CD8-positive, alpha-beta memory T cell (primary cell): ENCODE results near the gene SGMS1. TPM values are rescaled to one million over a fixed set of nuclear protein-coding genes. Genes with fewer than 3 reads are reported as not detected.

Experiments used
- CTCF ChIA-PET: fragments of 350-600 bp; sonication (Branson Sonifier 250); formaldehyde crosslinking; loops from one replicate; lab custom pipeline; 2021; ENCODE audit warnings: antibody characterized with exemption; lab: Charles Lee
- POLR2A ChIA-PET: fragments of 350-600 bp; sonication (Branson Sonifier 250); formaldehyde crosslinking; loops from one replicate; lab custom pipeline; 2021; ENCODE audit warnings: antibody characterized with exemption; lab: Charles Lee
- DNase-seq, 5 donors: peaks; one replicate each; pipeline versions ENCODE4 v3.0.0 to v3.0.0-alpha.2; 2020 to 2022; ENCODE audit warnings: mixed read lengths in 1 of 5
- H3K27ac ChIP-seq: one replicate; pipeline ENCODE4 v1.7.0; 2013; ENCODE audit warnings: low read depth, mild to moderate bottlenecking, low read length, moderate library complexity
- H3K27me3 ChIP-seq: 2 replicates; pipeline ENCODE4 v1.7.0; 2013; ENCODE audit warnings: low read length, mild to moderate bottlenecking; ENCODE audit not compliant: insufficient read depth, poor library complexity, severe bottlenecking
- H3K36me3 ChIP-seq: 2 replicates; pipeline ENCODE4 v1.7.0; 2013; ENCODE audit warnings: mild to moderate bottlenecking, low read length, moderate library complexity; ENCODE audit not compliant: insufficient read depth
- H3K4me1 ChIP-seq: 2 replicates; pipeline ENCODE4 v1.7.0; 2013; ENCODE audit warnings: mild to moderate bottlenecking, low read length, moderate library complexity; ENCODE audit not compliant: insufficient read depth
- H3K4me3 ChIP-seq: 2 replicates; pipeline ENCODE4 v1.7.0; 2013; ENCODE audit warnings: mild to moderate bottlenecking, low read length
- H3K9me3 ChIP-seq: 2 replicates; pipeline ENCODE4 v1.7.0; 2013; ENCODE audit warnings: mild to moderate bottlenecking, low read length
- H3K27ac Mint-ChIP-seq, 8 donors: one replicate each; pipeline ENCODE4 v1.8.0; 2020 to 2021; ENCODE audit warnings: mixed read lengths in 8 of 8, mild to moderate bottlenecking in 6 of 8, inconsistent platforms in 3 of 8, moderate library complexity in 3 of 8
- H3K27me3 Mint-ChIP-seq, 2 donors: one replicate each; pipeline ENCODE4 v1.8.0; 2020 to 2021; ENCODE audit warnings: mixed read lengths in 2 of 2, mild to moderate bottlenecking in 1 of 2, moderate library complexity in 1 of 2
- H3K36me3 Mint-ChIP-seq, 3 donors: one replicate each; pipeline ENCODE4 v1.8.0; 2020 to 2021; ENCODE audit warnings: mixed read lengths in 3 of 3, inconsistent platforms in 1 of 3, mild to moderate bottlenecking in 1 of 3
- H3K4me1 Mint-ChIP-seq, 3 donors: one replicate each; pipeline ENCODE4 v1.8.0; 2020 to 2021; ENCODE audit warnings: mixed read lengths in 3 of 3, inconsistent platforms in 1 of 3, mild to moderate bottlenecking in 1 of 3
- H3K4me3 Mint-ChIP-seq, 7 donors: one replicate each; pipeline ENCODE4 v1.8.0; 2020 to 2021; ENCODE audit warnings: mixed read lengths in 7 of 7, mild to moderate bottlenecking in 6 of 7, moderate library complexity in 4 of 7, inconsistent platforms in 2 of 7
- H3K9me3 Mint-ChIP-seq, 5 donors: one replicate each; pipeline ENCODE4 v1.8.0; 2020 to 2022; ENCODE audit warnings: mixed read lengths in 5 of 5, mild to moderate bottlenecking in 3 of 5, moderate library complexity in 2 of 5, inconsistent platforms in 1 of 5
- polyA plus RNA-seq: library from polyadenylated mRNA; unstranded; fragments of 300-500 nt; fragmentation: Illumina TruSeq; gene quantifications from one replicate; pipeline ENCODE4 v1.2.3, GENCODE V29; 2021
- total RNA-seq, 2 experiments: library from RNA; stranded (reverse); gene quantifications; one replicate each; pipeline ENCODE4 v1.2.3, GENCODE V29; 2021

SGMS1 gene
- total and polyA plus RNA-seq, 3 experiments from 2014 or later, result 11.3 to 14.5 (median 13.5) TPM

DNA sequence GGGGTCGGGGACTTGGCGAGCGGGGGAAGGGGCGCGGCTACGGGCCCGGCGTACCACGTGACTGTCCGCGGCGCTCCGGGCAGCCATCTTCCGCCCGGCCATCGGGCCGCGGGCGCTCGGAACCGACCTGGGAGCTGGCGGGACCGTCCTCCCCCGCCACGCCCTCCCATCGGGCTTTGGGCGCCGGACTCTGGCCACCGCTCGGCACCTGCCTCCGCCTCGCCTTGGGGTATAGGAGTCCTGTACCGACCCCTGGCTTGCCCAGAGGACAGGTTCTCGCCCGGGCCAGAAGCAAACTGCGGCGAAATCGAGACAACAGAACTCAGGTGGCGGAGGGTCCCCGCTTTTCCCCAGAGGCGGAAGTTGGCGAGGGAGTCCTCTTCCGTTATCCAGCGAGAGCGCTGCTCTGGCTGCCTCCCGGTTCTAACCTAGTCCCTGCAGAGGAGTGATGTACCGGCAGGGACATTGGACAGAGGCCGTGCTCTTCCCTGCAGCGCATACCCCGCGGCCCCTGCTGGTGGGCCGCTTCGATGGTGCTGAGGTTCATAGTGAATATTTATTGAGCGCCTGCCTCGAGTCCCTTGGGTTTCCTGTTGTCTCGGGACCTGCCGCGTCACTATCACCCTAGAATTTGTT lies 1.2 kb upstream of the SGMS1 start:
- H3K36me3 ChIP-seq, result no peaks in the 10 kb centered on the region
- Mint-ChIP-seq H3K4me1 (peaks cover 30 to 34% (median 30%) of the 10 kb centered on the region in 3 donors), H3K27ac (peak overlapping the region; percentile 93 to 100 (median 97)), H3K27me3 (peaks cover 0 to 5% of the 10 kb centered on the region in 2 donors), H3K36me3 (peaks cover 0 to 20% (median 1%) of the 10 kb centered on the region in 3 donors), H3K4me3 (peak overlapping the region; percentile 90 to 98 (median 94)), H3K9me3 (no peaks in the 10 kb centered on the region)
- peak overlapping the region; percentile 100 for H3K27ac ChIP-seq
- H3K4me1 ChIP-seq, result peaks cover 26% of the 10 kb centered on the region
- no peaks in the 10 kb centered on the region for H3K27me3 ChIP-seq
- DNase-seq, result peak; percentile 53 to 80 (median 68)
- CTCF ChIA-PET, result interaction anchor here (0.7 to 3.3 kb wide), 10 partner anchors 11 to 257 kb away, joined by 3 to 22 read pairs (median 4); no protein-coding TSS in a partner anchor
- H3K9me3 ChIP-seq, result no peaks in the 10 kb centered on the region
- H3K4me3 ChIP-seq, result peak overlapping the region; percentile 99
- POLR2A ChIA-PET, result interaction anchor here (0.5 to 5.7 kb wide), 6 partner anchors 11 to 261 kb away, joined by 3 to 53 read pairs (median 5); no protein-coding TSS in a partner anchor

DNA sequence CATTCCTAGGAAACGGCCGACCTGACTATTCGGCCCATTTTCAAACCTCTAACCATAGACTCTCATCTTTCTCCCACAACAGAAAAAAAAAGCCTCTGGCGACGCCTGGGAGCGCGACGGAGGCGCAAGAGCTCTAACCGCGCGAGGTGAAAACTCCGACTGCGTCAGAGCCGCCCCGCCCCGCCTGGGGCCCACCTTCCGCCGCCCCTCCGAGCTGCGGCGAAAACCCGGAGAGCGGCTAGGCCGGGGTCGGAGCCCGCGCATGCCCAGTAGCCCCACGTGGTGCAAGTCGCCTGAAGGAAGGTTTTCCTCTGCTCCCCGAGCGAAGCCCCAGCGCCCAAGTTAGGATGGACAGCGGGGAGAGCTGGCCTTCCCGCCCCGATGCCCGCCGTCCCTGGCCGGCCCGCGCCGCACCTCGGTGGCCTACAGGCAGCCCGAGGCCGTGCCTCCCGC lies 683 bp upstream of the SGMS1 start:
- peak; percentile 92 to 97 (median 96) for DNase-seq
- Mint-ChIP-seq H3K4me1 (peaks cover 36 to 39% (median 36%) of the 10 kb centered on the region in 3 donors), H3K27me3 (peaks cover 0 to 5% of the 10 kb centered on the region in 2 donors), H3K9me3 (no peaks in the 10 kb centered on the region), H3K4me3 (peak overlapping the region; percentile 95 to 99 (median 96)), H3K27ac (peak overlapping the region; percentile 96 to 100 (median 98)), H3K36me3 (peaks cover 0 to 20% (median 0%) of the 10 kb centered on the region in 3 donors)
- ChIA-PET CTCF (interaction anchor here (0.7 to 3.3 kb wide), 10 partner anchors 11 to 257 kb away, joined by 3 to 22 read pairs (median 4); no protein-coding TSS in a partner anchor), POLR2A (interaction anchor here (0.7 to 5.7 kb wide), 6 partner anchors 12 to 112 kb away, joined by 3 to 53 read pairs (median 5); no protein-coding TSS in a partner anchor)
- Histone ChIP-seq H3K36me3 (no peaks in the 10 kb centered on the region), H3K9me3 (no peaks in the 10 kb centered on the region), H3K4me1 (peaks cover 31% of the 10 kb centered on the region), H3K4me3 (peak overlapping the region; percentile 99), H3K27ac (peak overlapping the region; percentile 100), H3K27me3 (no peaks in the 10 kb centered on the region)

DNA sequence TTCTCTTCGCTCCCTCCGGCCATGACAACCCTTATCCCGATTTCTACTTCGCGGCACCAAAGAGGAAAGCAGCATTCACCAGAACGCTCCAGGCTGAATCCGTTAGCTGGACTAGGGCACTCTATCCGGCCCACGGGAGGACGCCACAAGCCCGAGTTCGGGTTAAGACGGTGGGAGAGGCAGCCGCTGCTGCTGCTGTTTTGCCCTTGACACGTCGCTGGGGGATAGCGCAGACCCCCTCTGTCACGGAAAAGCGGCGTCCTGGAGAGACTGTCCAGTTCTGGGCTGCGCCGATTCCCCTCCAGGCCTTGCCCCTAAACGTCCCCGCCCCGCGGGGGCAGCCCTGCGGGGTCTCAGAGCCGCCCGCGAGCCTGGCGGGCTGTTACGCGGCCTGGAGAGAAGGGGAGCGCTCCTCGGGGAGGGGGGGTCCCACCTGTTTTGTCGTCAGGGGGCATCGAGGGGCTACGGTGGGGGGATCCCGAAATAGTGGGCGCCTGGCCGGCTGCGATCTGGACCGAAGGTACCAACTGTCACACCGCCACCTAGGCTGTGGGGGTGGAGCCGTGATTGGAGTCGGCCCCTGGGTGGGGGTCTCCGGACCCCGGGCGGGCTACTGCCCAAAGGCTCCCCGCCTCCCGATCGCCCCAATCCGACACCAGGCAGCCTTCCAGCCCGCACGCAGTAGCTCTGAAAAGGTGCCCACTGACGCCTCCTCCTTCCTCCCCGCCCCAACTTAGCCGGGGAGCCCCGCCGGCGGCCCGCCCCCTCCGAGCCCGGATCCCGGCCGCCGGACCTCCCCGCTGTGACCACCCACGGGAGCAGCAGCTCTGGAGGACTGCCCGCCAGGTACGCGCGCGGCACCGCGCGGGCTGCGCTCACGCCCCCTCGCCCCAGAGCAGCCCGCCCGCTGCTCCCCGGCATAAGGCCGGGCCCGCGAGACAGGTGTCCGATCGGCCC lies 772 bp downstream of the SGMS1 start:
- ChIA-PET CTCF (interaction anchor here (0.9 to 3.3 kb wide), 14 partner anchors 10 to 162 kb away, joined by 3 to 22 read pairs (median 4); no protein-coding TSS in a partner anchor), POLR2A (interaction anchor here (0.5 to 5.7 kb wide), 9 partner anchors 13 to 207 kb away, joined by 3 to 53 read pairs (median 4); partner anchors contain the start of gene ASAH2B)
- H3K9me3 Mint-ChIP-seq, result no peaks in the 10 kb centered on the region
- peak overlapping the region; percentile 95 to 99 (median 96) for H3K4me3 Mint-ChIP-seq
- H3K27ac Mint-ChIP-seq, result peak overlapping the region; percentile 95 to 100 (median 98)
- Histone ChIP-seq H3K4me3 (peak overlapping the region; percentile 99), H3K27me3 (no peaks in the 10 kb centered on the region), H3K36me3 (no peaks in the 10 kb centered on the region), H3K4me1 (peaks cover 46% of the 10 kb centered on the region), H3K9me3 (no peaks in the 10 kb centered on the region), H3K27ac (peak overlapping the region; percentile 100)
- DNase-seq, result peak; percentile 50 to 73 (median 57)
- peaks cover 0 to 20% (median 0%) of the 10 kb centered on the region in 3 donors for H3K36me3 Mint-ChIP-seq
- H3K4me1 Mint-ChIP-seq, result peaks cover 49 to 54% (median 50%) of the 10 kb centered on the region in 3 donors
- H3K27me3 Mint-ChIP-seq, result peaks cover 0 to 5% of the 10 kb centered on the region in 2 donors

DNA sequence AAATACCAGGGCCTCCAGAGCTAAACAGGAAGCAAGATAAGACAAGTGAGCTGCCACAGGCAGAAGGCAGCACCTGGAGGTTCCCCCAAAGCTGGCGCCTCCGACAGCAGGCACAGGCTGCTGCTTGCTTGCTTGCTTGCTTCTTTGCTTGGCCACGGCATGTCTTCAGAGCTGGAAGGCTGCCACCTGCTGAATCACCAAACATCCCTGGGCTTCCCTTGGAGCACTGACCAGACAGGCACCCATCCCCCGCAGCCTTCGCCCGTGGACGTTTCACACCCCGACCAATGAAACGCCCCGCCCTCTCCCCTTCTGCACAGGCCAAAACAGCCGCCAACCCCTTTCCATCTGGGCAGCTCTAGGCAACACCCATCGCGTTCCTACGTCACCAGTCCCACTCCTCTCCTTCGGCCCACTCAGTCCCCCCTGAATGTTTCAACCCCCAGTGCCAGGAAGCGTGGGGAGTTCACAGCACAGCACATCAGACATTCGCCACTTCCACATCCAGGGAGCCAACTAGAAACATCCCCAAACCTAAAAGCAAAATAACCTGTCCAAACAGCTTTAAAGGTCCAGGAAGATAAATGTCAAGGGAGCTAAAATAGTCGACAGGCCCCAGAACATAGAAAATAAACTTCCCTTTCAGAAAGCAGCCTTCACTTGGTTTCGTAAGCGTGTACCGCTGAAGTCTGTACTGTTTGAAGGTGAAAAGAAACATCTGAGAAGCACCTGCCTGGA lies 1.6 kb downstream of the SGMS1 start:
- Histone ChIP-seq H3K27ac (peak overlapping the region; percentile 100), H3K36me3 (no peaks in the 10 kb centered on the region), H3K27me3 (no peaks in the 10 kb centered on the region), H3K9me3 (no peaks in the 10 kb centered on the region), H3K4me1 (peaks cover 48% of the 10 kb centered on the region), H3K4me3 (peak overlapping the region; percentile 99)
- POLR2A ChIA-PET, result interaction anchor here (0.6 to 5.7 kb wide), 8 partner anchors 14 to 206 kb away, joined by 3 to 53 read pairs (median 3); no protein-coding TSS in a partner anchor
- H3K27ac Mint-ChIP-seq, result peak overlapping the region; percentile 95 to 100 (median 98)
- peaks cover 0 to 5% of the 10 kb centered on the region in 2 donors for H3K27me3 Mint-ChIP-seq
- peaks cover 50 to 59% (median 56%) of the 10 kb centered on the region in 3 donors for H3K4me1 Mint-ChIP-seq
- peak; percentile 46 to 80 (median 62) for DNase-seq
- peaks cover 0 to 20% (median 0%) of the 10 kb centered on the region in 3 donors for H3K36me3 Mint-ChIP-seq
- CTCF ChIA-PET, result interaction anchor here (0.8 to 2.9 kb wide), 16 partner anchors 9 to 306 kb away, joined by 3 to 13 read pairs (median 4); no protein-coding TSS in a partner anchor
- H3K4me3 Mint-ChIP-seq, result peak overlapping the region; percentile 95 to 99 (median 96)
- no peaks in the 10 kb centered on the region for H3K9me3 Mint-ChIP-seq

DNA sequence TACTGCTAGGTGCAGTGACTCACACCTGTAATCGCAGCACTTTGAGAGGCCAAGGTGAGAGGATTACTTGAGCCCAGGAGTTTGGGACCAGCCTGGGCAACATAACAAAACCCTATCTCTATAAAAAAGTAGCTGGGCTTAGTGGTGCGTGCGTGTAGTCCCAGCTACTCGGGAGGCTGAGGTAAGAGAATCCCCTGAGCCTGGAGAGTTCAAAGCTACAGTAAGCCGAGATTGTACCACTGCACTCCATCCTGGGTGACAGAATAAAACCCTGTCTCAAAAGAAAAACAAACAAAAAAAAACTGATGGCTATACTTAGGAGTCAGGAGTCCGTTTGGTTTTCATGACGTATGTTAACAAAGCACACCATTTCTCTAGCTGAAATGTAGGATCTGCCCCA lies 2.9 kb downstream of the SGMS1 start:
- H3K4me3 Mint-ChIP-seq, result peak overlapping the region in 3 of 7 donors; percentile 20 to 95 (median 35)
- peaks cover 0 to 20% (median 0%) of the 10 kb centered on the region in 3 donors for H3K36me3 Mint-ChIP-seq
- CTCF ChIA-PET, result interaction anchor here (1.3 to 2.9 kb wide), 4 partner anchors 16 to 68 kb away, joined by 4 to 12 read pairs (median 8); no protein-coding TSS in a partner anchor
- Histone ChIP-seq H3K4me3 (no peak overlapping the region), H3K36me3 (no peaks in the 10 kb centered on the region), H3K27me3 (no peaks in the 10 kb centered on the region), H3K9me3 (no peaks in the 10 kb centered on the region), H3K27ac (no peak overlapping the region), H3K4me1 (peaks cover 46% of the 10 kb centered on the region)
- H3K27me3 Mint-ChIP-seq, result peaks cover 0 to 5% of the 10 kb centered on the region in 2 donors
- no peak for DNase-seq
- POLR2A ChIA-PET, result interaction anchor here (2.0 to 5.7 kb wide), 3 partner anchors 16 to 39 kb away, joined by 8 to 53 read pairs (median 11); no protein-coding TSS in a partner anchor
- H3K9me3 Mint-ChIP-seq, result no peaks in the 10 kb centered on the region
- H3K4me1 Mint-ChIP-seq, result peaks cover 49 to 62% (median 61%) of the 10 kb centered on the region in 3 donors
- peak overlapping the region in 5 of 8 donors; percentile 41 to 100 (median 66) for H3K27ac Mint-ChIP-seq

DNA sequence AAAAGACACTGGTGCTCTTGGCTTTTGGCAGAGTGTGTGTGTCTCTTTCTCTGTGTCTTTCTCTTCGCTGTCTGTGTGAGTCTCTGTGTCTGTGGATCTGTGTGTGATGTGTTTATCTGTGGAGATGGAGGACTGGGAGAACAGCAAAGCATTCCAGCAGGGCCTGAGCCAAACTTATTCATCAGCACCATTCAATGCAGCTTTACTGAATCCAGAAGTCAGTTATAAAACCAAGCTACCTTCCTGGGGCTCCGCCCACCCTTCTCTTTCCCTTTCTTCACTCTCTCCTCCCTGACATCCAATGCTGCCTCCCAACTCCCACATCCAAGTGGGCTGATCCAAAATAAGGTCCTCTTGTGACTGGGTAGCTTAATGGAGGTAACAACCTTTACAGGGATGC lies 3.9 kb downstream of the SGMS1 start:
- Mint-ChIP-seq H3K36me3 (peaks cover 0 to 17% (median 0%) of the 10 kb centered on the region in 3 donors), H3K9me3 (no peaks in the 10 kb centered on the region), H3K4me3 (peak overlapping the region in 2 of 7 donors; percentile 44 to 73), H3K27ac (peak overlapping the region; percentile 15 to 100 (median 68)), H3K27me3 (peaks cover 0 to 3% of the 10 kb centered on the region in 2 donors), H3K4me1 (peaks cover 45 to 63% (median 61%) of the 10 kb centered on the region in 3 donors)
- Histone ChIP-seq H3K27me3 (no peaks in the 10 kb centered on the region), H3K4me1 (peaks cover 43% of the 10 kb centered on the region), H3K27ac (no peak overlapping the region), H3K4me3 (no peak overlapping the region), H3K36me3 (no peaks in the 10 kb centered on the region), H3K9me3 (no peaks in the 10 kb centered on the region)
- DNase-seq, result no peak
- CTCF ChIA-PET, result interaction anchor here (1.4 kb wide), 1 partner anchor 32 kb away, joined by 4 read pairs; no protein-coding TSS in a partner anchor
- POLR2A ChIA-PET, result no interaction called here
